ENCODE measurements around the gene SRSF6.

DNA sequence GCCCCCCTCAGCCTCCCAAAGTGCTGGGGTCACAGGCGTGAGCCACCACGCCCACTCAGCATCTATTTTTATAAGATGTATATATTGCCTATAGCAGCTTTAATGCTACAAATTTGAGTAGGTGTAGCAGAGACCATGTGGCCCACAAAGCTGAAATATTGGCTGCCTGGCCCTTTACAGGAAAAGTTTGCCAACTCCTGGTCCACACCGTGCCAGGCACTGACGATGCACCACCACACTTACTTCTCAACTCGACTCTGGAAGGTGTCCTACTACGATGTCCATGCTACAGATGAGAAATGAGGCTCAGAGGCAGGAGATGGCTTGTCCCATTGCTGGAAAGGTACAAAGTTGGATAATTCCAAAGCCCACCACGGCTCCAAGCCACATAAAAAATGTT, 17.2 kb upstream of the SRSF6 start:
- no peak for TF ChIP-seq POLR2A (IDR thresholded peaks at IDR 0.05)
- TF ChIP-seq, protein P1, sequence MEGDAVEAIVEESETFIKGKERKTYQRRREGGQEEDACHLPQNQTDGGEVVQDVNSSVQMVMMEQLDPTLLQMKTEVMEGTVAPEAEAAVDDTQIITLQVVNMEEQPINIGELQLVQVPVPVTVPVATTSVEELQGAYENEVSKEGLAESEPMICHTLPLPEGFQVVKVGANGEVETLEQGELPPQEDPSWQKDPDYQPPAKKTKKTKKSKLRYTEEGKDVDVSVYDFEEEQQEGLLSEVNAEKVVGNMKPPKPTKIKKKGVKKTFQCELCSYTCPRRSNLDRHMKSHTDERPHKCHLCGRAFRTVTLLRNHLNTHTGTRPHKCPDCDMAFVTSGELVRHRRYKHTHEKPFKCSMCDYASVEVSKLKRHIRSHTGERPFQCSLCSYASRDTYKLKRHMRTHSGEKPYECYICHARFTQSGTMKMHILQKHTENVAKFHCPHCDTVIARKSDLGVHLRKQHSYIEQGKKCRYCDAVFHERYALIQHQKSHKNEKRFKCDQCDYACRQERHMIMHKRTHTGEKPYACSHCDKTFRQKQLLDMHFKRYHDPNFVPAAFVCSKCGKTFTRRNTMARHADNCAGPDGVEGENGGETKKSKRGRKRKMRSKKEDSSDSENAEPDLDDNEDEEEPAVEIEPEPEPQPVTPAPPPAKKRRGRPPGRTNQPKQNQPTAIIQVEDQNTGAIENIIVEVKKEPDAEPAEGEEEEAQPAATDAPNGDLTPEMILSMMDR (IDR thresholded peaks at IDR 0.05): no peak
